GM12892 (cell line): Measurements from ENCODE around the gene TCEANC2.

ENCODE experiments used
- POLR2A ChIP-seq: IDR thresholded peaks from 2 replicates; pipeline ENCODE4 v1.6.1; 2011; ENCODE audit warnings: low read depth, low read length, control low read depth
- TAF1 ChIP-seq: IDR thresholded peaks from 2 replicates; pipeline ENCODE4 v1.6.1; 2011; ENCODE audit warnings: low read depth, mild to moderate bottlenecking, control low read depth, low read length, borderline replicate concordance

- TF ChIP-seq POLR2A (no peak), TAF1 (no peak)
Observed at GRCh38 chr1:54127594-54128300, 74.3 kb downstream of the TCEANC2 start.
